Smooth muscle cell (in vitro differentiated cells): ENCODE measurements around the gene TMEM200A. TPM values are rescaled to one million over a fixed set of nuclear protein-coding genes. Genes with fewer than 3 reads are reported as not detected.
A peak's percentile ranks its signal among the peaks of the same experiment; 100 is the strongest.

Source experiments
- DNase-seq: peaks from one replicate; lab custom pipeline; 2025; ENCODE audit not compliant: unreplicated experiment; lab: John Stamatoyannopoulos, UW
- H2AFZ ChIP-seq: fragments of 200-600 bp; sonication (generic); 2 replicates; pipeline ENCODE4 v1.6.0; 2016; ENCODE audit warnings: antibody characterized with exemption, low read depth, mild to moderate bottlenecking
- H3F3A ChIP-seq: fragments of 200-600 bp; sonication (generic); 2 replicates; pipeline ENCODE4 v1.6.0; 2017; ENCODE audit warnings: antibody characterized with exemption, low read depth
- H3K27ac ChIP-seq: fragments of 200-600 bp; sonication (generic); 2 replicates; pipeline ENCODE4 v1.5.1; 2016; ENCODE audit warnings: low read depth, mild to moderate bottlenecking
- H3K27me3 ChIP-seq: fragments of 200-600 bp; sonication (generic); 2 replicates; pipeline ENCODE4 v1.6.1; 2016; ENCODE audit warnings: low read depth, mild to moderate bottlenecking
- H3K36me3 ChIP-seq: fragments of 200-600 bp; sonication (generic); 2 replicates; pipeline ENCODE4 v1.5.1; 2016; ENCODE audit warnings: low read depth
- H3K4me1 ChIP-seq: fragments of 200-600 bp; sonication (generic); 2 replicates; pipeline ENCODE4 v1.5.1; 2016; ENCODE audit warnings: low read depth
- H3K4me2 ChIP-seq: fragments of 200-600 bp; sonication (generic); 2 replicates; pipeline ENCODE4 v1.6.0; 2016; ENCODE audit warnings: mild to moderate bottlenecking
- H3K4me3 ChIP-seq: fragments of 200-600 bp; sonication (generic); 2 replicates; pipeline ENCODE4 v1.5.1; 2016; ENCODE audit warnings: mild to moderate bottlenecking
- H3K79me2 ChIP-seq: fragments of 200-600 bp; sonication (generic); 2 replicates; pipeline ENCODE4 v1.6.0; 2016; ENCODE audit warnings: low read depth, mild to moderate bottlenecking
- H3K9ac ChIP-seq: fragments of 200-600 bp; sonication (generic); 2 replicates; pipeline ENCODE4 v1.6.0; 2016; ENCODE audit warnings: low read depth
- H3K9me3 ChIP-seq: fragments of 200-600 bp; sonication (generic); replicated peaks from 2 replicates; pipeline ENCODE4 v1.5.1; 2016; ENCODE audit warnings: low read depth
- H4K20me1 ChIP-seq: fragments of 200-600 bp; sonication (generic); 2 replicates; pipeline ENCODE4 v1.6.0; 2016; ENCODE audit warnings: low read depth
- CTCF ChIP-seq: fragments of 200-600 bp; sonication (generic); IDR thresholded peaks from 2 replicates; pipeline ENCODE4 v1.5.1; 2017; ENCODE audit warnings: borderline replicate concordance, mild to moderate bottlenecking, antibody characterized with exemption; ENCODE audit not compliant: insufficient read depth, poor library complexity, severe bottlenecking
- WGBS: methylation state at CpG from one replicate; pipeline ENCODE4 v1.1.7; 2016; ENCODE audit warnings: low lambda C conversion rate; 5-methylcytosine and 5-hydroxymethylcytosine counted together
- polyA plus RNA-seq: library from polyadenylated mRNA; unstranded; fragments of >200 nt; fragmentation: Nextera tagmentation; extraction: Ambion mirVana; gene quantifications from 2 replicates; pipeline ENCODE4 v1.2.1, GENCODE V29; 2016
- total RNA-seq: library from RNA; depleted of rRNA; stranded (reverse); fragments of >200 nt; gene quantifications from 2 replicates; pipeline ENCODE4 v1.2.3, GENCODE V29; 2014

The TMEM200A gene
- total and polyA plus RNA-seq, 2 experiments from 2014 or later, result 84.7 to 116 TPM

- no peak for DNase-seq
- Histone ChIP-seq H3K36me3 (no peaks in the 10 kb centered on the region), H3K9me3 (no peaks in the 10 kb centered on the region), H3K9ac (no peak overlapping the region), H2AFZ (no peak overlapping the region), H3K27ac (peak overlapping the region; percentile 29), H3K27me3 (no peaks in the 10 kb centered on the region), H3K79me2 (no peaks in the 10 kb centered on the region), H3K4me3 (no peak overlapping the region), H3K4me1 (no peaks in the 10 kb centered on the region), H3K4me2 (peak overlapping the region; percentile 4), H4K20me1 (no peaks in the 10 kb centered on the region), H3F3A (no peaks in the 10 kb centered on the region)
- WGBS, result 42% methylated on average over 5 of the region's 5 CpGs
- TF ChIP-seq CTCF, result no peak
These were observed 117.0 kb downstream of the TMEM200A start for GRCh38 chr6:130482645-130483390.

GRCh38 chr6:130485870-130486269 is 120.1 kb downstream of the TMEM200A start:
- Histone ChIP-seq H3K4me2 (no peak overlapping the region), H3K27ac (no peak overlapping the region), H3K27me3 (no peaks in the 10 kb centered on the region), H2AFZ (no peak overlapping the region), H3K4me1 (no peaks in the 10 kb centered on the region), H3K9ac (no peak overlapping the region), H3F3A (no peaks in the 10 kb centered on the region), H3K9me3 (no peaks in the 10 kb centered on the region), H4K20me1 (no peaks in the 10 kb centered on the region), H3K79me2 (no peaks in the 10 kb centered on the region), H3K4me3 (no peak overlapping the region), H3K36me3 (no peaks in the 10 kb centered on the region)
- TF ChIP-seq CTCF, result no peak
- 95% methylated on average over 3 of the region's 3 CpGs for WGBS
- DNase-seq, result no peak

- H2AFZ ChIP-seq, result no peak overlapping the region
- no peaks in the 10 kb centered on the region for H3K79me2 ChIP-seq
- no peak for TF ChIP-seq CTCF
- WGBS, result 89% methylated on average over 7 of the region's 7 CpGs
- H3K4me1 ChIP-seq, result no peaks in the 10 kb centered on the region
- no peaks in the 10 kb centered on the region for H3K27me3 ChIP-seq
- no peaks in the 10 kb centered on the region for H4K20me1 ChIP-seq
- H3K27ac ChIP-seq, result no peak overlapping the region
- DNase-seq, result no peak
- H3K4me2 ChIP-seq, result no peak overlapping the region
- H3K9ac ChIP-seq, result no peak overlapping the region
- peaks cover 1% of the 10 kb centered on the region for H3K9me3 ChIP-seq
- H3F3A ChIP-seq, result no peaks in the 10 kb centered on the region
- no peak overlapping the region for H3K4me3 ChIP-seq
- no peaks in the 10 kb centered on the region for H3K36me3 ChIP-seq
These were observed 120.6 kb downstream of the TMEM200A start for GRCh38 chr6:130486417-130486816.

GRCh38 chr6:130489514-130489913 is 123.7 kb downstream of the TMEM200A start:
- TF ChIP-seq CTCF, result no peak
- no peaks in the 10 kb centered on the region for H4K20me1 ChIP-seq

More at GRCh38 chr6:130489514-130489913, 123.7 kb downstream of the TMEM200A start:
- WGBS, result 82% methylated on average over 1 of the region's 1 CpG
- Histone ChIP-seq H3K27ac (no peak overlapping the region), H3F3A (no peaks in the 10 kb centered on the region), H3K27me3 (no peaks in the 10 kb centered on the region), H3K4me2 (no peak overlapping the region), H3K9me3 (peaks cover 4% of the 10 kb centered on the region), H3K79me2 (no peaks in the 10 kb centered on the region), H3K4me1 (peaks cover 2% of the 10 kb centered on the region), H3K9ac (no peak overlapping the region), H3K36me3 (no peaks in the 10 kb centered on the region), H3K4me3 (no peak overlapping the region), H2AFZ (no peak overlapping the region)
- DNase-seq, result no peak
